Peyer's patch (tissue), 4 donors: Measurements from ENCODE around the gene RRP9.

Experiments used
- POLR2A ChIP-seq, 2 donors: fragments of 450-650 bp; IDR thresholded peaks; one replicate each; pipeline ENCODE4 v1.5.1; 2017; ENCODE audit warnings: antibody characterized with exemption in 2 of 2, mild to moderate bottlenecking in 2 of 2, moderate library complexity in 2 of 2
- TF ChIP-seq, protein P1 (sequence below), 6 experiments: fragments of 450-650 bp in 4 of 6; fragments of 200-600 bp in 2 of 6; sonication (generic) in 1 of 6; IDR thresholded peaks; one replicate each; pipeline ENCODE4 v1.5.1; 2017 to 2019; ENCODE audit warnings: antibody characterized with exemption in 6 of 6, mild to moderate bottlenecking in 3 of 6, moderate library complexity in 1 of 6

DNA sequence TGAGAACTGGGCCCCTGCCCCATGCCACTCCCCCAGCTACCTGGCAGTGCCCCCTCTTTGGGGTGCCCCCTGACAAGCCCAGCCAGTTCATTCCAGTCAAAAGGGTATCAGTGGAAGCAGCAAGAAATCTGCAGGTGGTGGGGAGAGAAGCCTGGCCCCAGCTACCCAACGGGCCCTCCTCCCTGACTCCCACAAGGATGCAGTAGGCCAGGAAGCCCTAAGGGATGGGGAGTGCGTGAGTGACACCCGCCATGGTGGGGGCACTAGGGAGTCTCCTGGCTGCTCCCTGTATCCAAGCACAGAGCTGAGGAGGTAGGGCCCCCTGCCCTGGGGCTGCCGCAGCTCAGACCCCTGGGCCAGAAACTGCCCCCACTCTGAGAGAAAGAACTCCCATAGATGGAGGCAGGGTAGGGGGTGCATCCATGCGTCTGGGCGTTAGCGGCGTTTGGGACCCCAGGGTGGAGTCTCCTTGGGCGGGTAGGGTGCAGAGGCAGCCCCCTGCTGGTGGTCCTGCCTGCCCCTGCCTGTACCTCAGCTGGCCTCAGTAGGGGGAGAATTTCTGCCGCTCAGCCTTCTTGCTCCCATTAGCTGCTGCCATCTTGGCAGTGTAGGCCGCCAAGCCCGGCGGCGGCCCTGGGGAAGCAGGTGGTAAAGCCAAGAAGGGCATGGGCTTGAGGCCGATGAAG, 16.0 kb upstream of the RRP9 start:
- no peak for TF ChIP-seq POLR2A (IDR thresholded peaks at IDR 0.05)
- TF ChIP-seq, protein P1, sequence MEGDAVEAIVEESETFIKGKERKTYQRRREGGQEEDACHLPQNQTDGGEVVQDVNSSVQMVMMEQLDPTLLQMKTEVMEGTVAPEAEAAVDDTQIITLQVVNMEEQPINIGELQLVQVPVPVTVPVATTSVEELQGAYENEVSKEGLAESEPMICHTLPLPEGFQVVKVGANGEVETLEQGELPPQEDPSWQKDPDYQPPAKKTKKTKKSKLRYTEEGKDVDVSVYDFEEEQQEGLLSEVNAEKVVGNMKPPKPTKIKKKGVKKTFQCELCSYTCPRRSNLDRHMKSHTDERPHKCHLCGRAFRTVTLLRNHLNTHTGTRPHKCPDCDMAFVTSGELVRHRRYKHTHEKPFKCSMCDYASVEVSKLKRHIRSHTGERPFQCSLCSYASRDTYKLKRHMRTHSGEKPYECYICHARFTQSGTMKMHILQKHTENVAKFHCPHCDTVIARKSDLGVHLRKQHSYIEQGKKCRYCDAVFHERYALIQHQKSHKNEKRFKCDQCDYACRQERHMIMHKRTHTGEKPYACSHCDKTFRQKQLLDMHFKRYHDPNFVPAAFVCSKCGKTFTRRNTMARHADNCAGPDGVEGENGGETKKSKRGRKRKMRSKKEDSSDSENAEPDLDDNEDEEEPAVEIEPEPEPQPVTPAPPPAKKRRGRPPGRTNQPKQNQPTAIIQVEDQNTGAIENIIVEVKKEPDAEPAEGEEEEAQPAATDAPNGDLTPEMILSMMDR (IDR thresholded peaks at IDR 0.05), result no peak
